B cell (primary cell): Measurements from ENCODE around the gene RBX1. TPM values are rescaled to one million over a fixed set of nuclear protein-coding genes. Genes with fewer than 3 reads are reported as not detected.

Experiments used
- ATAC-seq: fragments of 200-7000 bp; cut with Tn5 transposase; one replicate; pipeline ENCODE4 v1.10.0; 2021; ENCODE audit warnings: low read depth, mild to moderate bottlenecking, moderate number of reproducible peaks, moderate library complexity
- CTCF ChIA-PET: fragments of 350-600 bp; sonication (Branson Sonifier 250); formaldehyde crosslinking; loops from one replicate; lab custom pipeline; 2021; ENCODE audit warnings: antibody characterized with exemption, inconsistent platforms; lab: Charles Lee
- POLR2A ChIA-PET: fragments of 350-600 bp; sonication (Branson Sonifier 250); formaldehyde crosslinking; loops from one replicate; lab custom pipeline; 2021; ENCODE audit warnings: antibody characterized with exemption; lab: Charles Lee
- DNase-seq: peaks from one replicate; pipeline ENCODE4 v3.0.0; 2013
- H2AFZ ChIP-seq: 2 replicates; pipeline ENCODE4 v1.6.1; 2012; ENCODE audit warnings: mild to moderate bottlenecking, low read depth, low read length; ENCODE audit not compliant: insufficient read depth, poor library complexity, severe bottlenecking
- H3K27ac ChIP-seq, 2 donors: 1 replicate in 1 of 2; 2 replicates in 1 of 2; pipeline ENCODE4 v1.5.1; 2012 to 2013; ENCODE audit warnings: low read length in 2 of 2, mild to moderate bottlenecking in 2 of 2, moderate library complexity in 1 of 2
- H3K27me3 ChIP-seq, 4 experiments: fragments of 200-600 bp in 1 of 4; sonication (generic) in 1 of 4; replicated peaks in 1 of 4; 1 replicate in 2 of 4; 2 replicates in 2 of 4; pipeline versions ENCODE4 v1.6.1 to v1.7.0; 2013 to 2016; ENCODE audit warnings: low read length in 3 of 4, mild to moderate bottlenecking in 2 of 4, mixed read lengths in 1 of 4, moderate library complexity in 1 of 4; ENCODE audit not compliant: insufficient read depth in 4 of 4, control insufficient read depth in 3 of 4; ENCODE audit errors: control extremely low read depth in 1 of 4
- H3K36me3 ChIP-seq, 2 experiments: replicated peaks in 1 of 2; 1 replicate in 1 of 2; 2 replicates in 1 of 2; pipeline versions ENCODE4 v1.6.1 to v1.7.1; 2013; ENCODE audit warnings: low read length in 1 of 2; ENCODE audit not compliant: insufficient read depth in 2 of 2, control insufficient read depth in 1 of 2; ENCODE audit errors: control extremely low read depth in 1 of 2, extremely low read depth in 1 of 2
- H3K4me1 ChIP-seq, 2 donors: fragments of 200-600 bp in 1 of 2; sonication (generic) in 1 of 2; 1 replicate in 1 of 2; 2 replicates in 1 of 2; pipeline versions ENCODE4 v1.5.1 to v1.6.1; 2013 to 2017; ENCODE audit warnings: low read length in 2 of 2; ENCODE audit not compliant: control insufficient read depth in 2 of 2, insufficient read depth in 2 of 2
- H3K4me2 ChIP-seq: replicated peaks from 2 replicates; pipeline ENCODE3; 2012; ENCODE audit warnings: mild to moderate bottlenecking, low read depth, low read length; ENCODE audit not compliant: poor library complexity, severe bottlenecking
- H3K4me3 ChIP-seq, 5 experiments: fragments of 200-600 bp in 1 of 5; sonication (generic) in 1 of 5; 1 replicate in 3 of 5; 2 replicates in 2 of 5; pipeline versions ENCODE4 v1.5.1 to v1.7.0; 2011 to 2016; ENCODE audit warnings: low read length in 4 of 5, mild to moderate bottlenecking in 4 of 5, low read depth in 2 of 5, control low read depth in 1 of 5, moderate library complexity in 1 of 5; ENCODE audit not compliant: insufficient read depth in 1 of 5; ENCODE audit errors: control extremely low read depth in 1 of 5, extremely low read depth in 1 of 5
- H3K79me2 ChIP-seq: fragments of 200-600 bp; sonication (generic); one replicate; pipeline ENCODE4 v1.6.0; 2016; ENCODE audit warnings: low read length; ENCODE audit not compliant: control insufficient read depth, insufficient read depth
- H3K9ac ChIP-seq: fragments of 200-600 bp; sonication (generic); 2 replicates; pipeline ENCODE4 v1.6.1; 2017; ENCODE audit warnings: mild to moderate bottlenecking, low read length, moderate library complexity
- H3K9me3 ChIP-seq, 3 donors: one replicate each; pipeline versions ENCODE4 v1.6.1 to v1.7.1; 2013; ENCODE audit warnings: low read length in 2 of 3; ENCODE audit not compliant: control insufficient read depth in 2 of 3, insufficient read depth in 1 of 3; ENCODE audit errors: control extremely low read depth in 1 of 3
- H4K20me1 ChIP-seq: 2 replicates; pipeline ENCODE4 v1.6.0; 2012; ENCODE audit warnings: mild to moderate bottlenecking, low read length; ENCODE audit not compliant: insufficient read depth, control insufficient read depth, poor library complexity, severe bottlenecking
- H3K27ac Mint-ChIP-seq: one replicate; pipeline ENCODE4 v1.8.0; 2021; ENCODE audit warnings: mixed read lengths
- H3K27me3 Mint-ChIP-seq: one replicate; pipeline ENCODE4 v1.8.0; 2021; ENCODE audit warnings: mixed read lengths
- H3K4me1 Mint-ChIP-seq: one replicate; pipeline ENCODE4 v1.8.0; 2021; ENCODE audit warnings: mixed read lengths
- H3K4me3 Mint-ChIP-seq: one replicate; pipeline ENCODE4 v1.8.0; 2021; ENCODE audit warnings: mixed read lengths
- H3K9me3 Mint-ChIP-seq: one replicate; pipeline ENCODE4 v1.8.0; 2022; ENCODE audit warnings: mixed read lengths; ENCODE audit not compliant: insufficient read depth
- CTCF ChIP-seq: fragments of 200-600 bp; IDR thresholded peaks from one replicate; pipeline ENCODE4 v1.8.0; 2022; ENCODE audit warnings: antibody characterized with exemption, mild to moderate bottlenecking
- EZH2 ChIP-seq: IDR thresholded peaks from 2 replicates; pipeline ENCODE4 v1.6.1; 2012; ENCODE audit warnings: borderline replicate concordance, low read depth, mild to moderate bottlenecking, moderate library complexity, low read length; ENCODE audit not compliant: insufficient read depth, poor library complexity, severe bottlenecking
- WGBS: methylation state at CpG from one replicate; pipeline ENCODE4 v1.1.5; 2013; ENCODE audit warnings: missing lambda C conversion rate; ENCODE audit not compliant: insufficient coverage; 5-methylcytosine and 5-hydroxymethylcytosine counted together
- intact Hi-C: fragments of 100-400 bp; cut with micrococcal nuclease; formaldehyde crosslinking; loops from one replicate; pipeline ENCODE4 v1.10.0; 2022
- polyA plus RNA-seq: library from polyadenylated mRNA; depleted of rRNA; stranded (reverse); fragments of >200 nt; gene quantifications from 2 replicates; pipeline ENCODE4 v1.2.3, GENCODE V29; 2012
- total RNA-seq, 2 donors: library from RNA; stranded (reverse); fragments of 120-200 nt in 1 of 2; gene quantifications; 1 replicate in 1 of 2; 2 replicates in 1 of 2; pipeline versions ENCODE4 v1.2.3 to v1.2.4, GENCODE V29; 2013 to 2022

The RBX1 gene
- total and polyA plus RNA-seq, 2 donors (not counting 1 experiment from before 2014, with no cell fraction given), result 26.8 to 50.7 TPM

DNA sequence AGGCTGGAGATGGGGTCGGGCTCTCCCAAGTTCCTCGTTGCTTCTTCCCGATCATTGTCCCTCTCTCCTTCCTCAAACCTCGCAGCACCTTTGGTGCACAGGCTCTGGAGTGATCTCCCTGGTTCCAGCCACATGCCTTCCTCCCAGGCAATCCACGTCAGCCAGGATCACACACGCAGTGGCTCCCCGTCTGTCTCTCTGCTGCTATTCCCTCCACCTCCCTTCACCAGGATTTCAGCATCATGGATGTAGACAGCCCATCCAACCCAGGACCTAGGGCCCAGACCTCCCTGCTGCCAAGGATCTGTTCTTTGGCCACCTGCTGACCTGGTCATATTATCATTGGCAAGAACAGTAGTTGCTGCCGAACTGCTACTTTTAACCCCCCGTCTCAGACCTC, 40.1 kb downstream of the RBX1 start:
- 92% methylated on average over 9 of the region's 9 CpGs for WGBS
- H3K4me2 ChIP-seq, result no peak overlapping the region
- H3K36me3 ChIP-seq, result no peaks in the 10 kb centered on the region

DNA sequence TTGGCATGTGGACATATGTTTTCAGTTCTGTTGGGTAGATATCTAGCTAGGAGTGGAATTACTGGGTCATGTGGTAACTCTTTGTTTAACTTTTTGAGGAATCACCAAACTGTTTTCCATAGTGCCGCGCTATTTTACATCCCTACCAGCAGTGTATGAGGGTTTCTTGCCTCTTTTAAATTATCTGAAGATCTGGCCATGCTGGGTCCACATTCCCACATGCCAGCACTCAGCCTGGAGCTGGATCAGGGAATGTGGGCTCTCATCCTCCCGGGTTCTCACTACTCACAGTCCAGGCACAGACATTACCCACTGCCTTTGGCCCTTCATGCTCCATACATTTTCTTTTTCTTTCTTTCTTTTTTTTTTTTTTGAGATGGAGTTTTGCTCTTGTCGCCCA, 44.6 kb downstream of the RBX1 start:
- H3K4me1 ChIP-seq, result no peaks in the 10 kb centered on the region
- intact Hi-C loops, result no loop called here
- TF ChIP-seq CTCF, result no peak
- no peak for TF ChIP-seq EZH2
- Mint-ChIP-seq H3K4me3 (no peak overlapping the region), H3K27ac (no peak overlapping the region), H3K27me3 (peaks cover 20% of the 10 kb centered on the region), H3K9me3 (peaks cover 2% of the 10 kb centered on the region), H3K4me1 (no peaks in the 10 kb centered on the region)
- CTCF ChIA-PET, result no interaction called here
- peaks cover 0 to 6% (median 0%) of the 10 kb centered on the region in 4 experiments for H3K27me3 ChIP-seq
- H4K20me1 ChIP-seq, result no peaks in the 10 kb centered on the region
- no peaks in the 10 kb centered on the region for H3K36me3 ChIP-seq
- ATAC-seq (no peak), DNase-seq (no peak)
- H3K9me3 ChIP-seq, result no peaks in the 10 kb centered on the region
- no peak overlapping the region for H3K27ac ChIP-seq
- no peak overlapping the region for H3K4me3 ChIP-seq
- H3K79me2 ChIP-seq, result no peaks in the 10 kb centered on the region
- no peak overlapping the region for H3K4me2 ChIP-seq
- whole genome bisulfite sequencing, result 100% methylated on average over 1 of the region's 4 CpGs
- H3K9ac ChIP-seq, result no peak overlapping the region
- POLR2A ChIA-PET, result no interaction called here
- no peak overlapping the region for H2AFZ ChIP-seq

More for the DNA sequence above, 40.1 kb downstream of the RBX1 start:
- Histone ChIP-seq H3K27me3 (peaks cover 0 to 6% (median 0%) of the 10 kb centered on the region in 4 experiments), H4K20me1 (no peaks in the 10 kb centered on the region), H2AFZ (no peak overlapping the region), H3K4me1 (no peaks in the 10 kb centered on the region), H3K27ac (no peak overlapping the region), H3K4me3 (no peak overlapping the region), H3K9ac (no peak overlapping the region), H3K9me3 (no peaks in the 10 kb centered on the region), H3K79me2 (no peaks in the 10 kb centered on the region)
- Mint-ChIP-seq H3K27ac (no peak overlapping the region), H3K4me1 (no peaks in the 10 kb centered on the region), H3K4me3 (no peak overlapping the region), H3K9me3 (no peaks in the 10 kb centered on the region), H3K27me3 (peaks cover 32% of the 10 kb centered on the region)
- DNase-seq (no peak), ATAC-seq (no peak)
- ChIA-PET POLR2A (no interaction called here), CTCF (no interaction called here)
- TF ChIP-seq CTCF (no peak), EZH2 (no peak)
- intact Hi-C loops, result no loop called here
